Caco-2 (cell line): ENCODE data around the gene AP3S1. TPM values are rescaled to one million over a fixed set of nuclear protein-coding genes. Genes with fewer than 3 reads are reported as not detected.
A peak's percentile ranks its signal among the peaks of the same experiment; 100 is the strongest.
"Not testable (repeated sequence)": the region's sequence is repeated elsewhere in the genome, so short reads cannot be mapped to it uniquely, and the experiment has no call there.

ENCODE experiments used
- BruUV-seq: library from RNA; stranded (reverse); fragments of 400-500 nt; replicated peaks from 2 replicates; lab custom pipeline; 2021; lab: Mats Ljungman, UMichigan
- CTCF ChIA-PET: fragments of 300-600 bp; sonication (Branson Sonifier 250); formaldehyde crosslinking; loops from one replicate; lab custom pipeline; 2022; ENCODE audit warnings: antibody characterized with exemption; lab: Charles Lee
- POLR2A ChIA-PET: fragments of 300-600 bp; sonication (Branson Sonifier 250); formaldehyde crosslinking; loops from one replicate; lab custom pipeline; 2022; ENCODE audit warnings: antibody characterized with exemption; lab: Charles Lee
- DNase-seq, 2 experiments: peaks; one replicate each; pipeline versions ENCODE4 v3.0.0 to v3.0.0-alpha.2; 2020 to 2022
- H3K27me3 ChIP-seq: replicated peaks from 2 replicates; pipeline ENCODE4 v1.6.0; 2011; ENCODE audit warnings: low read length; ENCODE audit not compliant: control insufficient read depth, insufficient read depth
- H3K36me3 ChIP-seq: 2 replicates; pipeline ENCODE4 v1.5.1; 2011; ENCODE audit warnings: low read length; ENCODE audit not compliant: control insufficient read depth, insufficient read depth
- H3K4me1 ChIP-seq: fragments of 250-450 bp; sonication (Bioruptor Pico); 2 replicates; pipeline ENCODE4 v1.5.1; 2020; ENCODE audit warnings: mild to moderate bottlenecking
- H3K4me3 ChIP-seq: 2 replicates; pipeline ENCODE4 v1.5.1; 2011; ENCODE audit warnings: low read depth, mild to moderate bottlenecking, control low read depth, low read length
- H3K9me3 ChIP-seq: fragments of 250-450 bp; sonication (Bioruptor Pico); 2 replicates; pipeline ENCODE4 v1.5.1; 2020; ENCODE audit warnings: mild to moderate bottlenecking, moderate library complexity
- H3K27ac Mint-ChIP-seq: one replicate; pipeline ENCODE4 v1.8.0; 2022; ENCODE audit warnings: mixed read lengths; ENCODE audit not compliant: unreplicated experiment
- H3K27me3 Mint-ChIP-seq: one replicate; pipeline ENCODE4 v1.8.0; 2022; ENCODE audit warnings: mixed read lengths; ENCODE audit not compliant: insufficient read depth, unreplicated experiment
- H3K36me3 Mint-ChIP-seq: one replicate; pipeline ENCODE4 v1.8.0; 2022; ENCODE audit warnings: mild to moderate bottlenecking, mixed read lengths; ENCODE audit not compliant: insufficient read depth, unreplicated experiment
- H3K4me1 Mint-ChIP-seq: one replicate; pipeline ENCODE4 v1.8.0; 2022; ENCODE audit warnings: low read depth, mixed read lengths; ENCODE audit not compliant: unreplicated experiment
- H3K4me3 Mint-ChIP-seq: one replicate; pipeline ENCODE4 v1.8.0; 2022; ENCODE audit warnings: mild to moderate bottlenecking, moderate library complexity, mixed read lengths; ENCODE audit not compliant: unreplicated experiment
- H3K9me3 Mint-ChIP-seq: one replicate; pipeline ENCODE4 v1.8.0; 2022; ENCODE audit warnings: mixed read lengths; ENCODE audit not compliant: unreplicated experiment
- intact Hi-C: fragments of 100-400 bp; cut with micrococcal nuclease; formaldehyde crosslinking; loops from one replicate; pipeline ENCODE4 v1.10.0; 2022; ENCODE audit not compliant: unreplicated experiment
- total RNA-seq: library from RNA; stranded (reverse); gene quantifications from 2 replicates; pipeline ENCODE4 v1.2.3, GENCODE V29; 2022
- TF ChIP-seq, protein P1 (sequence below), 2 experiments: fragments of 200-600 bp in 1 of 2; IDR thresholded peaks; 1 replicate in 1 of 2; 2 replicates in 1 of 2; pipeline versions ENCODE4 v1.5.1 to v1.8.0; 2011 to 2022; ENCODE audit warnings: antibody characterized with exemption in 1 of 2, control low read depth in 1 of 2, inconsistent platforms in 1 of 2, low read depth in 1 of 2, low read length in 1 of 2, mild to moderate bottlenecking in 1 of 2, moderate library complexity in 1 of 2; ENCODE audit not compliant: insufficient read depth in 1 of 2, severe bottlenecking in 1 of 2, unreplicated experiment in 1 of 2

The AP3S1 gene
- total RNA-seq, 1 experiment from 2014 or later = 104 TPM

DNA sequence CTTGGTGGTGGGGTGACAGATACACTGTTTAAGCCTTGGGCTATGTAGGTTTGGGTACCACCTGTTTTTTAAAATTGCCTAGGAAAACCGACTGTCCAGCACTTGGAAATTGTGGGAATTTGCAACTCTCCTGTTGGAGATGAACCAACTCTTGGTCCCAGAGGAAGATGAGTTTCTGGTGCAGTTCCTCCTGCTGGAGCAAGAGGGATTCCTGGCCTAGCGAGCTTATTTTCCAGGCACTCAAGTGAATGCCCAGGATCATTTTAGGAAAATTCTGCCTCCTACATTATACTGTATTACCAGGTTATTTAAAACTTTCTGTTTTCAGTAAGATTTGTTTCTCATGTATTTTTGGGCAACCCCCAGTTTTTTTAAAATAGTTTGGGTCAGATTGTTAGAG is 33.7 kb downstream of the AP3S1 start:
- H3K27ac Mint-ChIP-seq = no peak overlapping the region
- BruUV-seq = no TSS peak
- H3K4me1 ChIP-seq = peaks cover 3% of the 10 kb centered on the region; the same call in 1 of the 2 replicates
- H3K27me3 Mint-ChIP-seq = no peaks in the 10 kb centered on the region
- H3K9me3 ChIP-seq = no peaks in the 10 kb centered on the region
- H3K9me3 Mint-ChIP-seq = peaks cover 8% of the 10 kb centered on the region
- no peaks in the 10 kb centered on the region; the same call in 1 of the 2 replicates for H3K36me3 ChIP-seq
- CTCF ChIA-PET = no interaction called here
- no peak overlapping the region for H3K4me3 ChIP-seq
- H3K4me3 Mint-ChIP-seq = no peak overlapping the region
- no peaks in the 10 kb centered on the region for H3K27me3 ChIP-seq
- TF ChIP-seq, protein P1, sequence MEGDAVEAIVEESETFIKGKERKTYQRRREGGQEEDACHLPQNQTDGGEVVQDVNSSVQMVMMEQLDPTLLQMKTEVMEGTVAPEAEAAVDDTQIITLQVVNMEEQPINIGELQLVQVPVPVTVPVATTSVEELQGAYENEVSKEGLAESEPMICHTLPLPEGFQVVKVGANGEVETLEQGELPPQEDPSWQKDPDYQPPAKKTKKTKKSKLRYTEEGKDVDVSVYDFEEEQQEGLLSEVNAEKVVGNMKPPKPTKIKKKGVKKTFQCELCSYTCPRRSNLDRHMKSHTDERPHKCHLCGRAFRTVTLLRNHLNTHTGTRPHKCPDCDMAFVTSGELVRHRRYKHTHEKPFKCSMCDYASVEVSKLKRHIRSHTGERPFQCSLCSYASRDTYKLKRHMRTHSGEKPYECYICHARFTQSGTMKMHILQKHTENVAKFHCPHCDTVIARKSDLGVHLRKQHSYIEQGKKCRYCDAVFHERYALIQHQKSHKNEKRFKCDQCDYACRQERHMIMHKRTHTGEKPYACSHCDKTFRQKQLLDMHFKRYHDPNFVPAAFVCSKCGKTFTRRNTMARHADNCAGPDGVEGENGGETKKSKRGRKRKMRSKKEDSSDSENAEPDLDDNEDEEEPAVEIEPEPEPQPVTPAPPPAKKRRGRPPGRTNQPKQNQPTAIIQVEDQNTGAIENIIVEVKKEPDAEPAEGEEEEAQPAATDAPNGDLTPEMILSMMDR (IDR thresholded peaks at IDR 0.05; ENCODE audit: insufficient read depth in 1 of 2, low read depth in 1 of 2, low read length in 1 of 2, severe bottlenecking in 1 of 2, unreplicated experiment in 1 of 2) = peak; percentile 20 to 27
- POLR2A ChIA-PET = no interaction called here
- intact Hi-C loops = no loop called here
- H3K4me1 Mint-ChIP-seq = peaks cover 8% of the 10 kb centered on the region
- no peak for DNase-seq
- peaks cover 16% of the 10 kb centered on the region for H3K36me3 Mint-ChIP-seq

- POLR2A ChIA-PET, DNase-seq, H3K27me3 ChIP-seq, CTCF ChIA-PET, intact Hi-C loops, H3K27ac Mint-ChIP-seq, H3K27me3 Mint-ChIP-seq, H3K36me3 ChIP-seq, H3K4me3 ChIP-seq, BruUV-seq, H3K4me3 Mint-ChIP-seq, H3K9me3 ChIP-seq, H3K4me1 ChIP-seq: not testable (repeated sequence)
- Mint-ChIP-seq H3K4me1 (peaks cover 15% of the 10 kb centered on the region), H3K9me3 (peaks cover 26% of the 10 kb centered on the region), H3K36me3 (peaks cover 11% of the 10 kb centered on the region)
These were observed 35.6 kb downstream of the AP3S1 start for GRCh38 chr5:115877342-115877741.

- BruUV-seq, CTCF ChIA-PET, H3K4me1 Mint-ChIP-seq, DNase-seq, H3K27me3 ChIP-seq, H3K36me3 Mint-ChIP-seq, POLR2A ChIA-PET, H3K27ac Mint-ChIP-seq, H3K4me1 ChIP-seq, H3K36me3 ChIP-seq, H3K4me3 Mint-ChIP-seq, H3K9me3 ChIP-seq, intact Hi-C loops, H3K4me3 ChIP-seq, H3K27me3 Mint-ChIP-seq: not testable (repeated sequence)
- H3K9me3 Mint-ChIP-seq = peaks cover 26% of the 10 kb centered on the region
These were observed 40.7 kb downstream of the AP3S1 start for GRCh38 chr5:115882434-115882833.

GRCh38 chr5:115884704-115885103 is 43.0 kb downstream of the AP3S1 start:
- Mint-ChIP-seq H3K27me3 (no peaks in the 10 kb centered on the region), H3K27ac (no peak overlapping the region), H3K9me3 (peaks cover 26% of the 10 kb centered on the region), H3K36me3 (peaks cover 14% of the 10 kb centered on the region), H3K4me3 (no peak overlapping the region), H3K4me1 (peaks cover 7% of the 10 kb centered on the region)
- Histone ChIP-seq H3K27me3 (no peaks in the 10 kb centered on the region), H3K9me3 (no peaks in the 10 kb centered on the region), H3K4me1 (no peaks in the 10 kb centered on the region; the same call in 1 of the 2 replicates), H3K4me3 (no peak overlapping the region), H3K36me3 (no peaks in the 10 kb centered on the region)
- POLR2A ChIA-PET = no interaction called here
- no TSS peak for BruUV-seq
- no peak for DNase-seq
- intact Hi-C loops = no loop called here
- CTCF ChIA-PET = no interaction called here
- TF ChIP-seq, protein P1 (IDR thresholded peaks at IDR 0.05; ENCODE audit: insufficient read depth in 1 of 2, low read depth in 1 of 2, low read length in 1 of 2, severe bottlenecking in 1 of 2, unreplicated experiment in 1 of 2) = no peak

- H3K27me3 ChIP-seq, H3K27me3 Mint-ChIP-seq, intact Hi-C loops, BruUV-seq, DNase-seq, H3K36me3 ChIP-seq, H3K27ac Mint-ChIP-seq, H3K4me1 ChIP-seq, H3K4me3 ChIP-seq, POLR2A ChIA-PET, H3K4me1 Mint-ChIP-seq, CTCF ChIA-PET, H3K9me3 ChIP-seq, H3K4me3 Mint-ChIP-seq: not testable (repeated sequence)
- Mint-ChIP-seq H3K36me3 (peaks cover 14% of the 10 kb centered on the region), H3K9me3 (peaks cover 21% of the 10 kb centered on the region)
These were observed 43.5 kb downstream of the AP3S1 start for GRCh38 chr5:115885208-115885607.
